NB4 (cell line): ENCODE data around the gene TBC1D9B.

Experiments
- DNase-seq: peaks from one replicate; pipeline ENCODE4 v3.0.0; 2010; ENCODE audit warnings: low read depth
- H3K4me3 ChIP-seq: one replicate; pipeline ENCODE4 v1.5.1; 2011; ENCODE audit warnings: mild to moderate bottlenecking, low read depth, low read length, moderate library complexity
- CTCF ChIP-seq: IDR thresholded peaks from one replicate; pipeline ENCODE4 v1.5.1; 2012; ENCODE audit warnings: low read depth, low read length
- MAX ChIP-seq: IDR thresholded peaks from 2 replicates; pipeline ENCODE4 v1.6.1; 2011; ENCODE audit warnings: low read depth, low read length
- MYC ChIP-seq: IDR thresholded peaks from 2 replicates; pipeline ENCODE4 v1.6.1; 2011; ENCODE audit warnings: low read depth, low read length
- POLR2A ChIP-seq: IDR thresholded peaks from 2 replicates; pipeline ENCODE4 v1.6.1; 2011; ENCODE audit warnings: mild to moderate bottlenecking; ENCODE audit not compliant: insufficient read length; ENCODE audit errors: extremely low read depth

Gene TBC1D9B

GRCh38 chr5:179887802-179888201, 19.9 kb downstream of the TBC1D9B start:
- TF ChIP-seq CTCF, result no peak
- TF ChIP-seq MYC, result no peak
- TF ChIP-seq POLR2A, result no peak
- no peak overlapping the region for H3K4me3 ChIP-seq
- DNase-seq, result no peak

GRCh38 chr5:179887095-179887494, 20.6 kb downstream of the TBC1D9B start:
- no peak overlapping the region for H3K4me3 ChIP-seq
- TF ChIP-seq MYC (no peak), MAX (no peak), POLR2A (no peak), CTCF (no peak)
- no peak for DNase-seq

GRCh38 chr5:179886190-179886911, 21.3 kb downstream of the TBC1D9B start:
- H3K4me3 ChIP-seq, result no peak overlapping the region
- no peak for DNase-seq
- TF ChIP-seq MYC (no peak), MAX (no peak), POLR2A (no peak), CTCF (no peak)

GRCh38 chr5:179885491-179886090, 22.1 kb downstream of the TBC1D9B start:
- DNase-seq, result no peak
- no peak overlapping the region for H3K4me3 ChIP-seq

GRCh38 chr5:179883163-179883562, 24.5 kb downstream of the TBC1D9B start:
- no peak overlapping the region for H3K4me3 ChIP-seq
- DNase-seq, result no peak
- TF ChIP-seq POLR2A (no peak), MYC (no peak), CTCF (no peak), MAX (no peak)

More at GRCh38 chr5:179885491-179886090, 22.1 kb downstream of the TBC1D9B start:
- no peak for TF ChIP-seq MAX
- TF ChIP-seq CTCF, result no peak
- no peak for TF ChIP-seq POLR2A
- TF ChIP-seq MYC, result no peak
